Right cardiac atrium (tissue), 5 donors: ENCODE measurements around the gene ADIPOQ. TPM values are rescaled to one million over a fixed set of nuclear protein-coding genes. Genes with fewer than 3 reads are reported as not detected.
"Not testable (repeated sequence)": the region's sequence is repeated elsewhere in the genome, so short reads cannot be mapped to it uniquely, and the experiment has no call there.

Source experiments
- ATAC-seq, 2 donors: fragments of 200-7000 bp; cut with Tn5 transposase; one replicate each; pipeline versions ENCODE4 v1.8.0 to v1.9.1; 2020; ENCODE audit warnings: moderate library complexity in 2 of 2, mild to moderate bottlenecking in 1 of 2
- DNase-seq, 3 donors: peaks; one replicate each; pipeline ENCODE4 v3.0.0-alpha.2; 2020
- H3K27ac ChIP-seq: one replicate; pipeline ENCODE4 v1.5.1; 2013; ENCODE audit warnings: mild to moderate bottlenecking, low read length, control low read depth, moderate library complexity
- H3K27me3 ChIP-seq: one replicate; pipeline ENCODE4 v1.6.1; 2013; ENCODE audit not compliant: control insufficient read depth, insufficient read depth
- H3K4me1 ChIP-seq: one replicate; pipeline ENCODE4 v1.6.1; 2013; ENCODE audit warnings: low read length; ENCODE audit not compliant: control insufficient read depth, insufficient read depth
- H3K4me3 ChIP-seq: one replicate; pipeline ENCODE4 v1.5.1; 2013; ENCODE audit warnings: low read length, control low read depth
- H3K9me3 ChIP-seq: one replicate; pipeline ENCODE4 v1.6.1; 2013; ENCODE audit warnings: low read length; ENCODE audit not compliant: control insufficient read depth
- WGBS: extraction: QIAGEN DNeasy Blood & Tissue Kit; methylation state at CpG from one replicate; pipeline ENCODE4 v1.1.7; 2013; 5-methylcytosine and 5-hydroxymethylcytosine counted together
- intact Hi-C, 4 donors: fragments of 100-400 bp; cut with DNase I; formaldehyde crosslinking; loops; one replicate each; pipeline versions ENCODE4 v1.11.0 to v1.14.0; 2022 to 2023
- polyA plus RNA-seq: library from polyadenylated mRNA; stranded (reverse); fragments of 200-250 nt; gene quantifications from one replicate; pipeline ENCODE4 v1.2.3, GENCODE V29; 2013
- total RNA-seq, 4 donors: library from RNA; stranded (reverse); fragmentation: NEBNext Ultra II Directional; extraction: Animal tissue kit (Norgen Biotek cat#: 25700); gene quantifications; one replicate each; pipeline ENCODE4 v1.2.1, GENCODE V29; 2021
- donor health status: healthy with polysubstance abuse.
- donor health status: DM: no; HTN: yes; CAD: no.
- donor health status: DM: no; HTN: no; CAD: no.
- donor health status: DM: no; HTN: yes; CAD: no; lungs with severe emphysema.
- donor health status: DM: yes; HTN: yes; CAD: no.

ADIPOQ gene
- total and polyA plus RNA-seq, 5 donors: 0.28 to 24.2 (median 1.1) TPM

DNA sequence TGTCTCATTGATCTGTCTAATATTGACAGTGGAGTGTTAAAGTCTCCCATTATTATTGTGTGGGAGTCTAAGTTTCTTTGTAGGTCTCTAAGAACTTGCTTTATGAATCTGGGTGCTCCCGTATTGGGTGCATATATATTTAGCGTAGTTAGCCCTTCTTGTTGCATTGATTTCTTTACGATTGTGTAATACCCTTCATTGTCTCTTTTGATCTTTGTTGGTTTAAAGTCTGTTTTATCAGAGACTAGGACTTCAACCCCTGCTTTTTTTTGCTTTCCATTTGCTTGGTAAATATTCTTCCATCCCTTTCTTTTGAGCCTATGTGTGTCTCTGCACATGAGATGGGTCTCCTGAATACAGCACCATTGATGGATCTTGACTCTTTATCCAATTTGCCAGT, 64.6 kb downstream of the ADIPOQ start:
- 98% methylated on average over 3 of the region's 3 CpGs for WGBS
- DNase-seq, intact Hi-C loops: not testable (repeated sequence)

More for the DNA sequence above, 64.6 kb downstream of the ADIPOQ start:
- not testable (repeated sequence) for H3K27me3 ChIP-seq, H3K27ac ChIP-seq, H3K4me1 ChIP-seq, ATAC-seq, H3K4me3 ChIP-seq, H3K9me3 ChIP-seq

Other genes with a start within 250 kb of the ADIPOQ start
- under 1 TPM in 1 of 4 donors, not detected in 3; 0.20 TPM for gene AHSG, start 229.7 kb upstream of the ADIPOQ start, total RNA-seq
- gene AHSG, start 229.7 kb upstream of the ADIPOQ start, polyA plus RNA-seq: 0.05 TPM
- gene FETUB, start 202.3 kb upstream of the ADIPOQ start, total RNA-seq: not detected
- gene FETUB, start 202.3 kb upstream of the ADIPOQ start, polyA plus RNA-seq: 0.07 TPM
- under 1 TPM in 1 of 4 donors, not detected in 3; 0.22 TPM for gene HRG, start 176.7 kb upstream of the ADIPOQ start, total RNA-seq
- not detected for gene HRG, start 176.7 kb upstream of the ADIPOQ start, polyA plus RNA-seq
- gene KNG1, start 125.4 kb upstream of the ADIPOQ start, total RNA-seq: under 1 TPM; 0.37 to 0.53 (median 0.48) TPM
- 0.23 TPM for gene KNG1, start 125.4 kb upstream of the ADIPOQ start, polyA plus RNA-seq
- 100 to 1,000 TPM; 252 to 436 (median 397) TPM for gene EIF4A2, start 59.1 kb upstream of the ADIPOQ start, total RNA-seq
- gene EIF4A2, start 59.1 kb upstream of the ADIPOQ start, polyA plus RNA-seq: 378 TPM
- 10 to 100 TPM in 2 of 4 donors, 1 to 10 TPM in 2; 7.2 to 13.6 (median 10.4) TPM for gene RFC4, start 36.2 kb upstream of the ADIPOQ start, total RNA-seq
- 10.0 TPM for gene RFC4, start 36.2 kb upstream of the ADIPOQ start, polyA plus RNA-seq
- gene ST6GAL1, start 87.8 kb downstream of the ADIPOQ start, total RNA-seq: 10 to 100 TPM; 63.3 to 69.2 (median 65.7) TPM
- gene ST6GAL1, start 87.8 kb downstream of the ADIPOQ start, polyA plus RNA-seq: 25.2 TPM